ENCODE results near the gene GPD2.

Gene GPD2

DNA sequence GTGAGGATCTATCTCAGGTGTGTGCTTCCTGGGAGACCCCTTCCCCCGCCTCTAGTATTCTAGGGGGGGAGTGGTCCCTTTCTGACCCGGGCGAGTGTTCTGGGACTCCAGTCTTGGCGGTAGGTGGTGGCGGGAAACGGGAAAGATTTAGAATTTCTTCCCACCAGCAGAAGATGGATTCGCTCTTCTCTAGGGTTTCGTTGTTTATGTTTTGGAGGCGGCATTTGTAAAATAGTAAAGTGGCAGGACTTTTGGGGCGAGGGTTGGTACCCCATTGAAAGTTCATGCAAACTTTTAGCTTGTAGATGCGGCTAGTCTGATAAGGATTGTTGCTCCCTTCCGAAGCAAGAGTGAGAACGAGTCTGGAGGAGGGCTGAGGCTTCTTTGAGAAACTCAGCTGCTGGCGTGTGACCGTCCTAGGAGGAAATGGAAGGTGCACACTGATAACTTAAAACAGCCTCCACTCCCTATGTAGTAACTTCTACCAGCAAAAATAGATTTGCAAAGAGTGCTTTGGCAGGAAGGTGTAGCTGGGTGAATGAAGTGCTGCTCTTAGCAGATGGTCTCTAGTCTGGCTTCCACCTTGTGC, 412 bp downstream of the GPD2 start:
- DNase-seq: peak; percentile 23 to 47 (median 29)

DNA sequence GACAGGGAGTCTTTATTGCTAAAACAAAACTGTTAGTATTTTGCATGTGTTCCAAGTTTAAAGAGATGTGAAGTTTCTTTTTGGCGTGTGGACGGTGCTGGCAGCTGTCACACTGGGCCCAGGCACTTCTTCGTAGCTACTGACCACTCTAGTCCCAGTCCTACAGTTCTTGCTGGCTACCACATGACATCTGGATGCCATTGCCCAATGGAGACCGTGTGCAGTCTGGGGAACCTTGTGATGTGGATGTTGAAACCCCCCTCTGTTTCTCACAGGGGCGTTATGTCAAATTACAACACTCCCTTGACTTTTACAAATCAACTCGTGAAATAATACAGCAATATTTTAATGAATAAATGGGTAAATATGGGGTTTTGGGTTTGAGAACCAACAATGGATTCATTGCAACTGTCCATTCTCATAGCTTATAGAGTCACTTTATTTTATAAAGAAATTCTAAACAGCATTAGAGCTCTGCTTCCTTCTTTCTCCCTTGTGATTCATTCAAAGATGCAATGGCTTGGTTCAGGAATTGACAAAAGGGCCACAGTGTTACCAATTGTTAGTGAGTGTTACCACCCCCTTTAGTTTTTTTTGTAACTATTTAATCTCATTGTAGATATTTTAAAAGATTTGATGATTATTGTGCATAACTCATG, 1.2 kb downstream of the GPD2 start:
- no peak for DNase-seq

DNA sequence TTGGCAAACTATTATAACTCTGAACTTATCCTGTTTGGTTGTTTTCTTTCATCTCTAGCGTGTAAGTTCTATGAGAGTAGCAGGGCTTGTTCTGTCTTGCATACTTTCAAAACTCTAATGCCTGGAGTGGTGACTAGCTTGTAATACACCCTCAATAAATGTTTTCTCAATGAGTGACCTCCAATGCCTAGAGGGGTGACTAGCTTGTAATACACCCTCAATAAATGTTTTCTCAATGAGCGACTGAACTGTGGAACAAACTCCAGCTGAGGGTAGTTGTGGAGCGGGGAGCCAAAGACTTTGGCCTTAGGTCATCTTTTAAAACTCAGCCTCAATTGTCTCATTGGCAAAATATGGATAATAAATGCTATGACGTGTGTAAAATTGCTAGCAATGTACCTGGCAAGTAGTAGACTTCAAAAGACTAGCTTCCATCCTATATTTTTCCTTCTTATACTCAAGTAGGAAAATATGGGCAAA, 1.8 kb downstream of the GPD2 start:
- DNase-seq: no peak

DNA sequence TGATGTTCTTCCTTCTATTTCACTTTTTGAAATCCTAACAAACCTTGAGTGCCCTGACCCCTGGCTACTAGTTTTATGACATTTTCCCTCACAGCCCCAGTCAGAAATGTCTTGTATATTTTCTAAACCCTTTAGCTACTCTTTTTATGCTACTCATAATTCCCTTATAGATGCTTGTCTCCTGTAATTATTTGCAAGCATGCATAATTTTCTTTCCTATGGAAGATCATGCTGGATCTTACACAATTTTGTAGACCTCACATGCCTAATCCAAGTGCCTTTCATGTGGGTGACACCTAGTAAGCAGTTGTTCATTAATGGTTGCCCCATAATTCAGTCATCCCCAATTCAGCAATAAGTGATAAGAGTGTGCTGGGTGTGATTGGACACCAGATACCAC, 6.9 kb downstream of the GPD2 start:
- no peak for DNase-seq

DNA sequence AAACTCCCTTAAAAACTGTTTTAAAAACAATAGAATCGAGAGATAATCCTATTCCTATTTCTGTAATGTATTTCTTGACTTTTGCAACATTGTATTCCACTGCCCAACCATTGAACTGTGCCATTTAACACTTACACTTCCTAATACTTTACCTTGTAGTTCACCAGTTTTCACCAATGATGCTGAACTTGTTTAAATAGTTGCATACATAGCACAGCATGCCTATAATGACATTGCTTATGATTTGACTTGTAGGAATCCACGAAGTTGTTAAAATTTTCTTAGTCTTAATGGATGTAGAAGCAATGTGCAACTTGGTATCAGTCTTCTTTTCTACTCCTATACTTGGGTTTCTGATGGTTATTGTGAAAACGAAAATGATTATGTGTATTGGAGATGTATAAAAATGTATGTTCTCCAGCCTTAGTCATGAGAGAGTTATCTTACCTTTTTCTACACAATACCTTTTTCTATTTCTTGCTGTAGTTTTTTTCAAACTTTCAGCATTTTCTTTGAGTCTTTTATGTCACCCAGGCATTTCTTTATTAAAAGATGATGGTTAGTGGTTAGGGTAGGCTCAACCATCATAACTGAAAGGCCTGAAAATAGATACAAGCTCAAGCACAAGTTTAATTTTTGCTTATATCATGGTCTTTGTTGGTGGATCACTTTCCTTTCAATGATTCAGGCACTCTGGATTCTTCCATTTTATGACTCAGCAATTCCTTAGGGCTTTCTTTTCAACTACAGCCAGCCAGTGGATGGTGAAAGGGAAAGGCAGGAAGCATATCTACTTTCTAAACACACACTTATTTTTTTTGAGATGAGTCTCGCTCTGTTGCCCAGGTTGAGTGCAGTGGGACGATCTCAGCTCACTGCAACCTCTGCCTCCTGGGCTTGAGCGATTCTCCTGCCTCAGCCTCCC, 9.4 kb downstream of the GPD2 start:
- DNase-seq: no peak

DNA sequence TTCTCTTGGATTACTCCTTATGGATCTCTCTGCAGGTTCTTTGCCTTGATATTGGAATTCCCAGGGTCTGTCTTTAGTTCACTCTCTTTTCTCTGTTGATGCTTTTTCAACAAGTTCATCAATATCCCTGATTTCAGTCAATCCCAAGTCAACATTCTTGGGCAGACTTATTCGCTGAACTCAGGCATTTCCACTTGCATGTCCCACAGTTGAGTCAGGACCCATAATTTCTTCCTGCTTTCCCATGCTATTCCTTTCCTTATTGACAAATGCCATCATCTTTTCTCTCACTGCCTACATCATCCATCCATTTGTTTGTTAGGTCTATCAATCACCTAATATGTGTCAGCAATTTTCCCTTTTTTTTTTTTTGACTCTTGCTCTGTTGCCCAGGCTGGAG, 11.6 kb downstream of the GPD2 start:
- no peak for DNase-seq

DNA sequence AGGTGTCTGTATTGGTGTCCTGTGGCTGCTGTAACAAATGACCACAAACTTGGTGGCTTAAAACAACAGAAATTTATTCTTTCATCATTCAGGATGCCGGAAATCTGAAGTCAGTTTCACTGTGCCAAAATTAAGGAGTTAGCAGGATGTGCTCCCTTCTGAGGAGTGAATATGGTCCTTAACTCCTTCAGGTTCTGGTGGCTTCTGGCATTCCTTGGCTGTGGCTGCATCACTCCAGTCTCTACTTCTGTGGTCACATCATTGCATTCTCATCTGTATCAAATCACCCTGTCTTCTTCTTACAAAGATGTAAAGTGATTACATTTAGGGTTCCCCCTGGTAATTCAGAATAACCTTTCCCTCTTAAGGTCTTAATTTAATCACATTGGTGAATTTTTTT, 12.6 kb downstream of the GPD2 start:
- no peak for DNase-seq

DNA sequence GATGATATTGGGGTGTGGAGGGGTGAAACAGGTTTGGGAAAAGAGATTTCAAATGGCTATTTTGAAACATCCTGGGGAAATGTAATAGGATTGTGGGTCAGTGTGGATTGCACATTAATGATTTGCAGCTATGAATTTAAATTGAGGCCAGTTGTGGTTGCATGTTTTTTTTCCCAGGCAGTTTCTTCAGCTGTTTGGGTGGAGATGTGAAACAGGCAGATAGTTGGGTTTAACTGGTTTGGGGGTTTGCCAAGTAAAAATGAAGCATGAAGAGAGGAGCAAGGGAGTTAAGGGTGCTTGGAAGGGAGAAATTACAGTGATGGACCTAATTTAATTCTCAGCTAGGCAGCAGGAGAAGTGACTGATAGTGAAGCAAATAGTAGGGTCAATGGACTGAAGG, 16.8 kb downstream of the GPD2 start:
- DNase-seq: no peak

DNA sequence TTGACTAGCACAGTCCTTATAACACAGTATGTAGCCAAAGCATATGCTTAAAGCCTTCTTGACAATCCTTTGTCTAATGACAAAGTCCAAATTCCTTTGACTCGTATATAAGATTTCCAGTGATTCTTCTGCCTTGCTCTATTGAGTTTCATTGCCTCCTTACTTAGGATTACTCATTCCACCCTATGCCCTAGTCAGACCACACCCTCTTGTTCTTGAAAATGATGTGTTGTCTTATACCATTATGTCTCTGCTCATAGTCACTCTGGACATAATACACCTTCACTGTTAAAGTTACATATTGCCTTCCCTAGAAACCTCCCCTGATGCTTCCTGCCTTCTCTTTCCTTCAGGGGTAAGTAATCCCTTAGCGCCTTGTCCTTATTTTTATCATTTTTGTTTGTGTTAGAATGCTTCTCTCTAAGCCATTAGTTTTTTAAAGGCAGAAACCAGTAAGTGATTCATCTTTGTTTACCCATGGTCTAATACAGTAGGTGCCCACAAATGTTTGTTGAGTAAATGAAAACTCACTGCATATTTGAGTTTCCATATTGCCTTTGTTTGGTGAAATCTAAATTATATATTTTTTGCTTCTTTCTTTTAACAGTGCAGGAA, 19.3 kb downstream of the GPD2 start:
- DNase-seq: no peak

DNA sequence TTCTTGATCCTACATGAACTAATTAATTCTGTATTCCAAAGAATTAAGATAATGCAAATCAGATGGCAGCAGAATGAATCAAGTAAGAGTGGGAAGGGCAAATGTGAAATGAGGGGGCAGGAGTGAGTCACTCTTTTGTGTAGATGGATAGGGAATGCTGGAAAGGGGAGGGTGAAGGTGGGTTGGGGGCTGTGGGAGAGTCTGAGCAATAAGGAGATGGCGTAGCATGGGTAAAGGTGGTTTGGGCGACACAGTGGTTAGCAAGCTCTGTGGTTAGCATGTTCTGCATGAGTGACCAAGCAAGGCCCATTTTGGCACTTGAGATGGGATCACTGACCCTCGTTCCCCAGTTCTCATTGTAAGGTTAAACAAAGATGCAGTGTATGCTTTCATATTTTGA, 20.4 kb downstream of the GPD2 start:
- DNase-seq: peak in 1 of 3 experiments; percentile 50

DNA sequence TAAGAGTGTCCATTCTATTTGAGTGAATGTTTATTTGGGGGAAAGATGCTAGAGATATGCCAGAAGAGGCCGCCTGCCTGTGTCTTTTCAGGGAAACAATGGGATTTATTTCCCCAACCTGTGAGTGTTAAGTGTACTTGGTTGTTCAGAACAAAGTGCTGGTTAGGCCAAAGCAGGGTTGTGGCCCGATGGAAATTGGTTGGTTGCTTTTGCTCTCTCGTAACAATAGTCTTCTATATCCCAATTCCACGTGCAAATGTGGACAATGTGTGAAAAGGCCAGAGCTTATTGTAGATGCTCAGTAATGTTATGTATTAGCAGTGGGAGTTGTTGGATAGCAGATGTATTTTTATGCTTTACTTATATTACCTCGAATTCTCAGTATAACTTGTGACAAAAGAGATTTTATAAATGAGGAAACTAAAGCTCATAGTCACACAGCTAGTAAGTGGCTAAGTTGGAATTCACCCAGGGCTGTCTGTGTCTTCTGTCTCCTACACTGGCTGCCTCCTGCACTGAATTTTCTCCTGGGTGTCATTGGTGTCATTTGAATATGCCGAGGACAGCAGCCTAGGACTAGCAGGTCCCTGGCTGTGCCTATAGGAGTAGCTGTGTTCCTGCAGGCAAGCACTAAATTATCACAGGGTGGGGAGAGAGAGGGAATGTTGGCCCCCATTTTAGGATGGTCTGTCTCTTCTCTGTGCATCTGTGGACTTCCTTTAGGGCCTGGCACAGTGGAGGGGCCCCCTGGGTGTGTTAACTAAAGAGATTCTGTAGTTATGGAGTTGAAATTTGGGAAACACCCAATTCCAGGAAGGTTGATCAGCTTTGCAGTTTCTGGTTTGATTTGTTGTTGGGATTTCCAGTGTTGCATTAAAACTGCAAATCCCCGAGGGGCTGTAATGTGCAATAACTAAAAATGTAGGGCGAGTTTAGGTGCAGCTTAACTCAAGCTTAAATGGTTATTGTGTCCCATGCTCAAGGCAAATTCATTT, 21.6 kb downstream of the GPD2 start:
- DNase-seq: no peak

DNA sequence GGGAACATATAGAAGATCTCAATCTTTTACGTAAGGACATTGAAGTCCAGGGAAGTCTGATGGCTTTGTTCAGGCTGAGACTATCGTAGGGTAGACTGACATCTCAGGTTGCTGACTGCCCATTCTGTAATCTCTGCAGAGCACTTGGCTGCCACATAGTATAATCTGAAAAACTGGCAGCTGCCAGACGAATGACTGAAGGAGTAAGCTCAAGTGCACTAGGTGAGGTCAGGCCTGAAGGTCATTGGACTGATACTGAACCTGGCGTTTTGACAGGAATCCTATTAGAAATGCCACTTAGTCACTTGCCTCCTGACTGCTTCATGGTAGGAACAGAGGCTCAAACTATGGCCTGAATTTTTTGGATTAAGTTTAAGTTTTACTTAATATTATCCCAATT, 23.5 kb downstream of the GPD2 start:
- DNase-seq: no peak

DNA sequence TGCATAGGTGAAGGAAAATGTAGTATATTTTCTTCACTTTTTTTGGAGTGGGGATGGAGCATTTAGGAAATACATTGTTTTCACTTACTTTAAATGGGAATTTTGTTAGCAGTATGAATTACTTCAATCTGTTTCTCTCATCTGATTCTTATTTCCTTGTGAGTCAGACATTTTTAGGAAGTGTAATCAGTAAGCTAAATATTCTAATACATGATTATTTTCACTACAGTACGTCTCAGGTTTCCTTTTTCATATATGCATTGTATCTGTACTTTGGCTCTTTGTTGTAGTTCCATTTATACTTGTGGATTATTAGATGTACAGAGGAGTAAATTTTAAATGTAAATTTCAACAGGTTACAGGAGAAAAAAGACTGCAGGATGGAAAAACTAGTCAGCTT, 27.9 kb downstream of the GPD2 start:
- DNase-seq: no peak

DNA sequence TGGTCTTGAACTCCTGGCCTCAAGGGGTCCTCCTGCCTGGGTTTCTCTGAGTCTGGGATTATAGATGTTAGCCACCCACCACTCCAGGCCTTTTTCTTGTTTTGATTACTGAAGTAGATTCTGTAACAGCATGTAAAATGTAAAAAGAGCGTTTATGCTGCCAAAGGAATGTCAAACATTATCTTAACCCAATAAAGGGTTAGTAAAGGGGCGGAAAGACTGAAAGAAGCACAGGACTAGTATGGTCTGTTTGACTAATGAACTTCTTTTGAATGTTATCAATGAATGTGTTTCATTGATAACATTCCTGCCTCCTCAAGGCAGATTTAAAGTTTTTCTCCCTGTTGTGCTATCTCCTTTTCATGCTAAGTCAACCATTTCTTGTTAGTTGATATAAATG, 29.4 kb downstream of the GPD2 start:
- DNase-seq: no peak

DNA sequence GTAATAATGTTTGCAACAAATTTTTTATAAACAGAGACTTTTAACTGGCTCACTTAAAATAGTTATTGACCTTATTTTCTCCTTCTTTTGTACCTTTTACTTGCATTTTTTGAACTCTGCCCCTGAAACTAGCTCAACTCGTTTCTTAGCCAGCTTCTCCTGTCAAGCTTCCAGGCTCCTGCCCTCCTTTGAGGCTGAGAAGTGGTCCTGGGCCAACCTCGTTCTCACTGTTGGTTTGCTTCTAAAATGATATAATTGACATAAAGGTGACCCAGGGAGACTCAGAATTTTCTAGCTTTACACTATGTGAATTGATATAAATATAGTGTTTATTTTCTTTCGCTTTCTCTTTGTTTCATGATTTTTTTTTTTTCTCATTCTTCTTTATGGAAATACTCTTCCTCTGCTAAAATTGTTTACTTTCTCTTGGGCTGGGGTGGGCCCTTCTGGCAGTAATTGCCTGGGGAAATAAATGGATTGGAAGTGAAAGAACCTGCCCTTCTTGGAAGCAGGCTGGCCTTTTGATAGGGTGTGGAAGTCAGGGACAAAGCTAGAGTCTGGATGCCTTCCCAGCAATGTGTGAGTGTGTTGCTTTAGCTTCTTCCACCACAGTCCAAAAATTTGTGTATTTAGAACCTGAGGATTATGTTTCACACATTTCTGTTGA, 30.7 kb downstream of the GPD2 start:
- DNase-seq: no peak

DNA sequence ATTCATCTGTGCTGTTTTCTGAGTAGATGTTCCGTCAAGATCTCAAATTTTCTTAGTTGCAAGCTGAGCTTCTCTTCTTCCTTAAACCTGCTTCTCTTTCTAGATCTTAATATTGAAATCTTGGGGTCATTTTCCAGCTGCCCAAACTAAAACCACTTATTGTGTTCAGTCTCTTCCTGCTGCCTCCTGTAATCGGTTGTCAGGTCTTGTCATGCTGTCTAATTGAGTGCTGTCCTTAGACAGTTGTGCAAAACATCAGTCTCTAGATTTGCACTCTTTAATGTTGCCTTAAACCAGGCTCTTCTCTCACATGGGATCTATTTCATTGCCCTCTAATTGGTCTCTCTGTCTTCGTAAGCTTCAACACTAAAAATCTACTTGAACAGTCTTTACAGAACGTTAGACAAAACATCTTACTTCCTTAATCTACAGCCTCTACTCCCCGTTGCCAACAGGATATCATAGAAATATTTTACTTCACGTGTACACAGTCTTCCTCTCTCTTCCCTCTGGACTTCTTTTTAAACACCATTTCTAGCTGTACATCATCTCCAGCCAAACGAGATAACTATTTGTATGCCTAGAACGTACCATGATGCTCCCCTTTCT, 34.9 kb downstream of the GPD2 start:
- DNase-seq: no peak

DNA sequence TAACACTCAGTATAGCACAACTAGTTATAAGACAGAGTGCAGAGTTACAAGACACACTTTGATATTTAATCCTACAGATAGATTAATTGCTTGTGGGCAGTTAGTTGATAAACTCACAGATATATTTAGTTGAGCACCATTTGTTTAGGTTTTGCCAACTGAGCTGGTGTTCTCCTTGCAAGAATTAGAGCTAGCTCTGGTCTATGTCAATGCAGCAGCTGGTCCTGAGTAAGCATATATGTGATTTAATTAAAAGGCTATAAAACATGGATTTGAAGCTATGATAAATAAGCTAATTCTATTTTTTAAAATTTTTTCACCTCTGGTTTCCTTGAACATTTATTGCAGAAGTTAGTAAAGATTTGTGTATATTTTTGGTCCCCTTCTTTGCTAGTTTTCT, 35.6 kb downstream of the GPD2 start:
- no peak for DNase-seq

DNA sequence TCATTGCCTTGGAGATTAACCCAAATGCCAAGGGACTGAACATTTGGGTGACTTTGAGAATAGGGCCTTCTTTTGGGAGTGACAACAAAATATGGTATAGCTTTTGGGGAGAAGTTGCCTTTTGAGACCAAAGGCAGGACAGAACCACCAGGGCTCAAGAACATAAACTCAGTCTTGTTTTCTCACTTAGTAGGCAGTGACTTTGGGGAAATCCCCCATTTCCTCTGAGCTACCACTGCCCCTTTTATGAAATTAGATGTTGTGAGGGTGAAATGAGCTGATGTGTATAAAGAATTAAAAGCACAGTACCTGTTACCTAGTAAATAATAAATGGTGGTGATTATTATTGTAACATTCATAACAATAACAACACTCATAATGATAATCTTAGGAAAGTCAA, 36.5 kb downstream of the GPD2 start:
- DNase-seq: no peak

DNA sequence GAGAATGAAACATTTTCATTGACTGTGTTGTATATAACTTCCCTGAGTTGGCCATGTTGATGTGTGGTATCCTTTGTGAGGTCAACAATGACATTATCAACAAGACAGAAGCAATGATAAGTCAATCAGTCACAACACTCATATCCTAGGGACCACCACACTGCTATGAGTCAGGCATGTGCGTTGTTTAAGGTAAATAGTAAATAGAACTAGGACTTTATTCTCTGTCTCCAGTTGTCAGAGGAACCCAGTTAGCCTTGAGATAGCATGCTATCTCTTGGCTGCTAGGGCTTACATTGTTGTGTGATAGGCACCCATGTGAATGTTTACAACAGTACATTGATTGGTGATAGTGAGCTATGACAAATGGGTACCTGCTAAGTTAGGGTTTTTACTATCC, 37.3 kb downstream of the GPD2 start:
- DNase-seq: no peak

DNA sequence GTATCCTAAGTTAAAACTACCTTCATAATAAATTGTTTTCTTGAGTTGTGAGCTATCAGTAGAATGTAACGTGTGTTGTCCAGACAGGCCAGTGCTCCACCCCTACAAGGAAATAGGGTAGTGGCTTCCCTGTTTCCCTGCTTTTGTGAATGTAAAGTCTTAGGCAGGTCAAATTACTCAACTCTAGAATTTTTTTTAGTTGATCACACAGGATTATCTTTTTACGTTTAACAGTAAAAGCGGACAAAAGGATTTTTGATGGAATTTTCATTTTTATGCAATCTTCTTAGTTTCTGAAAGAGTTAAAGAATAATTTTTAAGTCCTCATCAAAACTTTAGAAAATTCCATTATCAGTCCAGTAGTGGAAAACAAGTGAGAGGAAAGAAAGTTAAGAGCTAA, 38.2 kb downstream of the GPD2 start:
- DNase-seq: no peak
